Non-pigmented ciliary epithelial cell (primary cell): ENCODE results near the gene HBM.
"Not testable (repeated sequence)": the region's sequence is repeated elsewhere in the genome, so short reads cannot be mapped to it uniquely, and the experiment has no call there.

Experiments
- DNase-seq: peaks from one replicate; pipeline ENCODE4 v3.0.0-alpha.2; 2010; ENCODE audit warnings: low read depth

The HBM gene

GRCh38 chr16:169014-169413 is 3.2 kb downstream of the HBM start:
- no peak for DNase-seq

GRCh38 chr16:170088-170507 is 4.3 kb downstream of the HBM start:
- not testable (repeated sequence) for DNase-seq

GRCh38 chr16:170788-171187 is 5.0 kb downstream of the HBM start:
- no peak for DNase-seq

- not testable (repeated sequence) for DNase-seq
These were observed 6.7 kb downstream of the HBM start, which contains the start of gene HBA2 for GRCh38 chr16:172374-172941. TSS of gene HBA2 (plus strand) at chr16:172876. CDS start at chr16:172913, 37 bp downstream.

- DNase-seq: not testable (repeated sequence)
These were observed 7.6 kb downstream of the HBM start for GRCh38 chr16:173211-173854.

- not testable (repeated sequence) for DNase-seq
These were observed 8.4 kb downstream of the HBM start for GRCh38 chr16:173928-174769.

- no peak for DNase-seq
These were observed 9.5 kb downstream of the HBM start for GRCh38 chr16:175011-175949.

- not testable (repeated sequence) for DNase-seq
These were observed 10.2 kb downstream of the HBM start for GRCh38 chr16:176006-176405.

- DNase-seq: not testable (repeated sequence)
These were observed 11.0 kb downstream of the HBM start, which contains the start of gene HBA1 for GRCh38 chr16:176477-177382. TSS of gene HBA1 (plus strand) at chr16:176680. CDS start at chr16:176717, 37 bp downstream.

GRCh38 chr16:177394-177822 is 11.6 kb downstream of the HBM start:
- DNase-seq: no peak

- DNase-seq: no peak
These were observed 12.3 kb downstream of the HBM start for GRCh38 chr16:177981-178667.

GRCh38 chr16:178668-179015 is 12.9 kb downstream of the HBM start:
- DNase-seq: no peak

- no peak for DNase-seq
These were observed 13.7 kb downstream of the HBM start for GRCh38 chr16:179211-180092.

- no peak for DNase-seq
These were observed 14.4 kb downstream of the HBM start, which contains the start of gene HBQ1 for GRCh38 chr16:180101-180675. TSS of gene HBQ1 (plus strand) at chr16:180459. CDS start at chr16:180487, 28 bp downstream.

- no peak for DNase-seq
These were observed 15.1 kb downstream of the HBM start for GRCh38 chr16:180681-181564.

GRCh38 chr16:181565-182021 is 15.8 kb downstream of the HBM start:
- DNase-seq: no peak

- no peak for DNase-seq
These were observed 17.2 kb downstream of the HBM start for GRCh38 chr16:183005-183404.
